ENCODE data around the gene VTN. TPM values are rescaled to one million over a fixed set of nuclear protein-coding genes. Genes with fewer than 3 reads are reported as not detected.

Gene VTN
- total RNA-seq, 1 donor from 2014 or later = 0.20 TPM

GRCh38 chr17:28395968-28396367 is 25.9 kb upstream of the VTN start:
- DNase-seq = no peak

DNA sequence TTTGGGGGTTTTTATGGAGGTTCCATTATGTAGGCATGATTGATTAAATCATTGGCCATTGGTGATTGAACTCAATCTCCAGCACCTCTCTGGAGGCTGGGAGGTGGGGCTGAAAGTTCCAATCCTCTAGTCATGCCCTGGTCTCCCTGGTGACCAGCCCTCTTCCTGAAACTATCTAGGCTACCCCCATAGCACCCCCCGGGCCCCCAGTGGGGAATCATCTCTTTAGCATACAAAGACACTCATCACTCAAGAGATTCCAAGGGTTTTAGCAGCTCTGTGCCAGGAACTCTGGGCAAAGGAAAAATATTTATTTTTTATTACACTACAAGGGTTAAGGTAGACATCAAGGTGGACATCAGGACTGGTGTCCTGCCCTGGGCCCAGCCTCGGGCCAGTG is 25.3 kb upstream of the VTN start:
- no peak for DNase-seq

- no peak for DNase-seq
Observed at GRCh38 chr17:28394337-28395116, 24.4 kb upstream of the VTN start.

- DNase-seq = no peak
Observed at GRCh38 chr17:28392491-28392890, 22.4 kb upstream of the VTN start.

DNA sequence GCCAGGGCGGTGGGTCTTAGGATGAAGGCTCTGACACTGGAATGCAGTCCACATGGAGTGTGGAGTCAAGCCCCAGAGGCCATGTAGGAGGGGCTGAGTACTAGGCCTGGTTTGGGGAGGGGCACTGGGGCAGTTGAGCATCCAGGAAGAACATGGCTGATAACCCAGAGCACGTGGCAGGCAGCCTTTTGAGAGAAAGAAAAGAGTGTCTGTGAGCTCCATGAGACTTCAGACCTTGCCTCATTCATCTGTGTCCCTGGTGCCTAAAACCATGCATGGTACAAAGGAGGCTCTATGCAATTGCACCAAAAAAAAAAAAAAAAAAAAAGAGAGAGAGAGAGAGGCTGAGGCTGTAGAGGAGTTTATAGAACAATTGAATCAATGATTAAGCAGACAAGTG is 21.3 kb upstream of the VTN start:
- no peak for DNase-seq

DNA sequence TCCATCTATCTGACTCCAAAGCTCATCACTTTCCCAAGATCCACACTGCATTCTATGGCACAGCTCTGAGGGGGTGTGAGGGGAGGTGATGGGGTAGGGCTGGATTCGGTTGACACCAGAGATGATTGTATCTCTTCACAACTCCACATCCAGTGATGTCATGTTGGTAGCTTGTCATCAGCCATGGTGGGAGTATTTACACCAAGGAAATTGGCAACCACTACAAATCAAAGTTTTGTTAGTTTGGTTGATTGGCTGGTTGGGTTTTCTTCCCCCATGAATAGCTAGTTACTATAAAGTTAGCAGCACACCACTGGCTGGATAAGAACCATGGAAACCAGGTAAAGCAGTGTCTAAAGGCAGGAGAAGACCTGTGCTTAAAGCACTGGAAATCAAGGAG is 20.9 kb upstream of the VTN start:
- no peak for DNase-seq

- DNase-seq = no peak
Observed at GRCh38 chr17:28390563-28390962, 20.5 kb upstream of the VTN start.

DNA sequence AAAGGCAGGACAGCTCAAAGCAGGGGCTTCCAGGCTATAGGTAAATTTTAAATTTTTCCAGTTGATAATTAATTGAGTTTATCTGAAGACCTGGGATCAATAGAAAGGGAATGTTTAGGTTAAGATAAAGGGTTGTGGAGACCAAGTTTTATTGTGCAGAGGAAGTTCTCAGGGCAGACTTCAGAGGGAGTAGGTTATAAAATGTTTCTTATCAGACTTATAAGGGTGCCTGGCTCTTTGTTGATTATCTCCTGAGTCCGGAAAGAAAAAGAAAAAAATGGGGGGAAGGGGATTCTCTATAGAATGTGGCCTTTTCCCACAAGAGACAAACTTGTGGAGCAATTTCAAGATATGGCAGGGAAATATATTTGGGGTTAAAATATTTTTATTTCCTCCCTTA is 20.0 kb upstream of the VTN start:
- DNase-seq = no peak

GRCh38 chr17:28388106-28388505 is 18.0 kb upstream of the VTN start:
- DNase-seq = no peak

DNA sequence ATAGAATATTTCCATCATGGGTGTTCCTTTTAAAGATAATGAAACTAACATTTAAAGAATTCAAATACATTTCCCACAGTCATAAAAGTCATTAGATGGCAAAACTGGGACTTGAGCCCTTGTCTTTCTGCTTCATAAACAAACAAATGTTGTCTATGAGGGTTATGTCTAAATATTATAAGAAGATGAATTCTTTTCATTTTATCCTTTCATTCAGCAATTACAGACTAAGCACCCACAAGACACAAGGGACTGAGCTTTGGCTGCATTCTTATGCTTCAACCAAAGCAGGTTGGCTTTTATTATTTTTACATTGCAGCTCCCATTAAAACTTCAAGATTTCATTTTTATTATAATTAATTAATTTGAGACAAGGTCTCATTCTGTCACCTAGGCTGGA is 16.3 kb upstream of the VTN start:
- no peak for DNase-seq

DNA sequence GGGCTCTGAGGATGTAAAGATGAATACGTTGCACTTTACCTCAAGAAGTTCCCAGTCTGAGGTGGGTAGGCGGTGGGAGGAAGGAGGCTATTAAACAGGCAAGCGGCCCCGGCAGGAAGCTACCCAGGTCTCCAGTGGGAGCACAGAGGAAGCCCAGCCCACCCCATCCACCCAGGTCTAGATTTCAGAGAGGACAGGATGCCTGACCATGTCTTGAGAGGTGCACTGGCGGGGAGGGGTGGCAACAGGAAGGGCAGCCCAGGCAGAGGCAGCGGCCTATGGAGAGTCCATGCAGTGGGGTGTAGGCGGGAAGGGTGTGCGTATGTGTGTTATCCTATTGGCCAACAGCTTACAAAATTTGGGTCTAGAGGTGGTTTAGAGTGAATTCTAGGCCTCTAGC is 15.3 kb upstream of the VTN start:
- no peak for DNase-seq

DNA sequence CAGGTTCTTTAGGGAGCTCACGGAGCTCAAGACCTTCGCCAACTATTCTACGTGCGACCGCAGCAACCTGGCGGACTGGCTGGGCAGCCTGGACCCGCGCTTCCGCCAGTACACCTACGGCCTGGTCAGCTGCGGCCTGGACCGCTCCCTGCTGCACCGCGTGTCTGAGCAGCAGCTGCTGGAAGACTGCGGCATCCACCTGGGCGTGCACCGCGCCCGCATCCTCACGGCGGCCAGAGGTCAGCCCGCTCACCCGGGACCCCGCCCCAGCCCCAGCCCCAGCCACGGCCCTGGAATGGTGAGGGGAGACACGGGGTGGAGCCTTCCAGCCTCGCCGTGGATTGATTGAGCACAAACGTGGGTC is 14.9 kb upstream of the VTN start:
- no peak for DNase-seq

- no peak for DNase-seq
Observed at GRCh38 chr17:28384281-28385036, 14.4 kb upstream of the VTN start.

DNA sequence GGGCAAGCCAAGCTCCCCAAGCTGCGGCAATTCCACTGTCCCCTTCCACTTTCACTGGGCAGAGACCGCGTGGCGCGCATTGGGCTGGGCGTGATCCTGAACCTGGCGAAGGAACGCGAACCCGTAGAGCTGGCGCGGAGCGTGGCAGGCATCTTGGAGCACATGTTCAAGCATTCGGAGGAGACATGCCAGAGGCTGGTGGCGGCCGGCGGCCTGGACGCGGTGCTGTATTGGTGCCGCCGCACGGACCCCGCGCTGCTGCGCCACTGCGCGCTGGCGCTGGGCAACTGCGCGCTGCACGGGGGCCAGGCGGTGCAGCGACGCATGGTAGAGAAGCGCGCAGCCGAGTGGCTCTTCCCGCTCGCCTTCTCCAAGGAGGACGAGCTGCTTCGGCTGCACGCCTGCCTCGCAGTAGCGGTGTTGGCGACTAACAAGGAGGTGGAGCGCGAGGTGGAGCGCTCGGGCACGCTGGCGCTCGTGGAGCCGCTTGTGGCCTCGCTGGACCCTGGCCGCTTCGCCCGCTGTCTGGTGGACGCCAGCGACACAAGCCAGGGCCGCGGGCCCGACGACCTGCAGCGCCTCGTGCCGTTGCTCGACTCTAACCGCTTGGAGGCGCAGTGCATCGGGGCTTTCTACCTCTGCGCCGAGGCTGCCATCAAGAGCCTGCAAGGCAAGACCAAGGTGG is 11.2 kb upstream of the VTN start:
- DNase-seq = no peak

DNA sequence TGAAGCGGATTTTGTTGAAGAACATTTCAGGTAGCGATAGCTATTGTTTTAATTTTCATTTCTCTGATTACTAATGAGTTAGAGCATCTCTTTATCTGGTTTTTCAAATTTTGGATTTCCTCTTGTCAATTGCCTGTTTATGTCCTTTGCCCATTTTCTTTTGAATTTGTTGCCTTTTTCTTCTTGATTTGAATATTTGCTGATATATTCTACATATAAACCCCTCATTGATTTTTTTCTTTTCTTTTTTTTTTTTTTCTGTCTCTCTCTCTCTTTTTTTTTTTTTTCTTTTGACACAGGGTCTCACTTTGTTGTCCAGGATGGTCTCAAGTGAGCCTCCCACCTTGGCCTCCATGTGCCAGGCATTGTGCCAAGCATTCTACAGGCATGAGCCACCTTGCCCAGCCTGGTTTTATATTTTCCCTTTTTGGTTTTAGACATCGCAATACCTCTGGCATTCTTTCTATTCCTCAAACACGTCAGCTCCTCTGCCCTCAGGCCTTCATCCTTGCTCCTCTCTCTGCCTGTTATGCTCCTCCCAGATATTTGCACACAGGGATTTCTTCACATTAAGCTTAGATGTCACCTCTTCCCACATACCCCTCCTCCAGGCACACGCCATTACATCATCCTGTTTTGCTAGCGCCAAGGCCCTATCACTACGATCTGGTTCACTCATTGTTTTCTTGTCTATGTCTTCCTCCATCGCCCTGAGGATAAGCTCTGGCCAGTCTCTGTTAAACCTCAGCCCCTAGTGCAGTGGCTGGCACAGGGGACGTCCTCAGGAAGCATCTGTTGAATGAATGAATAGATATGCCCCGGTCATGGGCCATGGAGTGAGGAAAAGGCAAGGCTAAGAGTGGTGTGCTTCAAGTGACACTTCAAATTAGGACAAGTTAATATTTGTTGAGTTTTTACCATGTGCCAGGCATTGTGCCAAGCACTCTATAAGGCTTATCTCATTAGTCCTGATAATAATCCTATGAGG is 10.0 kb upstream of the VTN start:
- DNase-seq = no peak

DNA sequence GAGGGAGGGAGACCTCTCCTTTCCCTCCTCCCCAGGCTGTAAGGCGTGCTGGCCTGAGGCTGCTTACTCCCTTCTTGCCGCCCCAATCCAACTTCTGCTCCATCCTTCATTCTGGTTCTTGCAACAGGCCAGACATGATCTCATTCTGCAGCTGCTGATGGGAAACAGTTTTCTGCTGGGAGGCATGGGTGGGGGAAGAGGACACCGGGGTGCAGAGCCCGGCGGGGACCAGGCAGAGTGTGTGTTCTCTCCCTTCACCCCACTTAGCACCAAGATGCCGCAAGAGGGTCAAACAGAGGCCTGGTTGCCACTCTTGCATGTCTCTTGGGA is 2.8 kb upstream of the VTN start:
- DNase-seq = no peak

DNA sequence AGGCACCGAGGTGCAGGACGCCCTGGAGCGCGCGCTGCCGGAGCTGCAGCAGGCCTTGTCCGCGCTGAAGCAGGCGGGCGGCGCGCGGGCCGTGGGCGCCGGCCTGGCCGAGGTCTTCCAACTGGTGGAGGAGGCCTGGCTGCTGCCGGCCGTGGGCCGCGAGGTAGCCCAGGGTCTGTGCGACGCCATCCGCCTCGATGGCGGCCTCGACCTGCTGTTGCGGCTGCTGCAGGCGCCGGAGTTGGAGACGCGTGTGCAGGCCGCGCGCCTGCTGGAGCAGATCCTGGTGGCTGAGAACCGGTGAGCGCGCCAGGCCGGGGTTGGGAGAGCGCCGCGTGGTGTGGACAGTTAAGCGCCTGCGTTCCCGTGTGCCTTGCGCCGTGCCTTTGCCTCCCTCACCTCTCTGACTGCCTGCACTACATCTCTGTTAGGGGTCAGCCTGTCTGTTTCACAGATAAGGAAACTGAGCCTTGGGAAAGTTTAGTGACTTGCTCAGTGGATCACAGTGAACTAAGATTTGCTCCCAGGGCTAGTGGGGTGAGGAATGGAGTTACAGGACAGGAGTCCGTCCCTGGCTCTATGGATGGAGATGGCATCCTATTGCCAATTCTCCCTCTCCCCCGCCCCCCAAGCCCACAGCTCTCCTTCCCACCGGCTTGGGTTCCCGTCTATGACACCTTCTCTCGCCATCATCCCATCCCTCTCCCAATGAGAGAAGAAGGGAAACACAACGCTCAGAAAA is 2.3 kb upstream of the VTN start:
- DNase-seq = no peak

- DNase-seq = peak; percentile 42
Observed at GRCh38 chr17:28371245-28372202, 1.4 kb upstream of the VTN start, which contains the start of gene SARM1. Gene SARM1, plus strand, starts transcription at chr17:28371694. Its CDS starts 339 bp downstream, at chr17:28372033.

GRCh38 chr17:28370744-28371103 is 617 bp upstream of the VTN start:
- no peak for DNase-seq

DNA sequence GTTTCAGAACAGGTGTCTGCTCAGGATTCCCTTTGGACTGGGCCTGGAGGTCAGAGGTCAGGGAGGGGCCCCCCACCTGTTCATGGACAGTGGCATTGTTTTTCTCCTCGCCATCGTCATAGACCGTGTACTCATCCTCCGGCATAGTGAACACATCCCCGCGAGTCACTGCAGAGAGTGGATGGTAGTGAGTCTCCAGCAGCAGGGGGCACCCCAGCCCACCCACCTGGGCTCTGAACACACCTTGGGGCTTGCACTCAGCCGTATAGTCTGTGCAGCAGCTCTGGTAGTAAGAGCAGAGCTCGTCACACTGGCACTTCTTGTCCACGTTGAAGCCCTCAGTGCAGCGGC is 448 bp downstream of the VTN start:
- DNase-seq = no peak

Measured in skin of body (tissue), 2 donors.